Keratinocyte (primary cell): ENCODE measurements around the gene TARBP2.

Experiments
- CTCF ChIP-seq, 3 experiments: IDR thresholded peaks in 1 of 3; conservative IDR thresholded peaks in 1 of 3; optimal IDR thresholded peaks in 1 of 3; 2 replicates in 2 of 3; 3 replicates in 1 of 3; pipeline versions ENCODE3 to v1.5.1; 2011; ENCODE audit warnings: low read length in 3 of 3, mild to moderate bottlenecking in 3 of 3, moderate library complexity in 2 of 3, control low read depth in 1 of 3, inconsistent platforms in 1 of 3; ENCODE audit not compliant: insufficient read depth in 2 of 3; ENCODE audit errors: extremely low read depth in 1 of 3
- EZH2 ChIP-seq: IDR thresholded peaks from one replicate; pipeline ENCODE4 v1.6.1; 2012; ENCODE audit warnings: inconsistent platforms, mild to moderate bottlenecking, low read length, moderate library complexity

- TF ChIP-seq CTCF (optimal IDR thresholded peaks at IDR 0.05 in 1 of 3, IDR thresholded peaks at IDR 0.05 in 1 of 3, conservative IDR thresholded peaks at IDR 0.05 in 1 of 3; ENCODE audit: extremely low read depth in 1 of 3, insufficient read depth in 2 of 3, low read length in 3 of 3) (no peak), EZH2 (no peak)
These were observed 26.3 kb upstream of the TARBP2 start for GRCh38 chr12:53474819-53475218.
